Activated T-cell treated with anti-CD3 and anti-CD28 coated beads, Interleukin-2, amount 50 U/mL, for 72 hours (primary cell): Measurements from ENCODE around the gene GTF3C6. TPM values are rescaled to one million over a fixed set of nuclear protein-coding genes. Genes with fewer than 3 reads are reported as not detected.
"Not testable (repeated sequence)": the region's sequence is repeated elsewhere in the genome, so short reads cannot be mapped to it uniquely, and the experiment has no call there.

Experiments
- ATAC-seq, 2 donors: fragments of 150-1000 bp; cut with Tn5 transposase; replicated peaks in 1 of 2; 2 replicates each; pipeline ENCODE4 v1.10.0; 2021; ENCODE audit warnings: moderate library complexity in 2 of 2, mild to moderate bottlenecking in 1 of 2
- DNase-seq, 2 donors: peaks; one replicate each; pipeline ENCODE4 v3.0.0; 2021 to 2022; ENCODE audit warnings: mixed read lengths in 1 of 2
- H3K27ac Mint-ChIP-seq: one replicate; pipeline ENCODE4 v1.8.0; 2022; ENCODE audit warnings: mild to moderate bottlenecking, moderate library complexity, mixed read lengths
- H3K27me3 Mint-ChIP-seq: one replicate; pipeline ENCODE4 v1.8.0; 2022; ENCODE audit warnings: low read depth, mixed read lengths
- H3K36me3 Mint-ChIP-seq, 2 donors: one replicate each; pipeline ENCODE4 v1.8.0; 2022; ENCODE audit warnings: mixed read lengths in 2 of 2, mild to moderate bottlenecking in 1 of 2; ENCODE audit not compliant: insufficient read depth in 2 of 2
- H3K4me1 Mint-ChIP-seq: one replicate; pipeline ENCODE4 v1.8.0; 2022; ENCODE audit warnings: low read depth, mixed read lengths
- H3K4me3 Mint-ChIP-seq, 2 donors: one replicate each; pipeline ENCODE4 v1.8.0; 2022; ENCODE audit warnings: mild to moderate bottlenecking in 2 of 2, mixed read lengths in 2 of 2, moderate library complexity in 2 of 2
- H3K9me3 Mint-ChIP-seq, 2 donors: one replicate each; pipeline ENCODE4 v1.8.0; 2022; ENCODE audit warnings: mixed read lengths in 2 of 2
- total RNA-seq, 2 donors: library from RNA; stranded (reverse); gene quantifications; one replicate each; pipeline ENCODE4 v1.2.3, GENCODE V29; 2022

Gene GTF3C6
- total RNA-seq, 2 donors from 2014 or later, result 62.3 to 67.6 TPM

DNA sequence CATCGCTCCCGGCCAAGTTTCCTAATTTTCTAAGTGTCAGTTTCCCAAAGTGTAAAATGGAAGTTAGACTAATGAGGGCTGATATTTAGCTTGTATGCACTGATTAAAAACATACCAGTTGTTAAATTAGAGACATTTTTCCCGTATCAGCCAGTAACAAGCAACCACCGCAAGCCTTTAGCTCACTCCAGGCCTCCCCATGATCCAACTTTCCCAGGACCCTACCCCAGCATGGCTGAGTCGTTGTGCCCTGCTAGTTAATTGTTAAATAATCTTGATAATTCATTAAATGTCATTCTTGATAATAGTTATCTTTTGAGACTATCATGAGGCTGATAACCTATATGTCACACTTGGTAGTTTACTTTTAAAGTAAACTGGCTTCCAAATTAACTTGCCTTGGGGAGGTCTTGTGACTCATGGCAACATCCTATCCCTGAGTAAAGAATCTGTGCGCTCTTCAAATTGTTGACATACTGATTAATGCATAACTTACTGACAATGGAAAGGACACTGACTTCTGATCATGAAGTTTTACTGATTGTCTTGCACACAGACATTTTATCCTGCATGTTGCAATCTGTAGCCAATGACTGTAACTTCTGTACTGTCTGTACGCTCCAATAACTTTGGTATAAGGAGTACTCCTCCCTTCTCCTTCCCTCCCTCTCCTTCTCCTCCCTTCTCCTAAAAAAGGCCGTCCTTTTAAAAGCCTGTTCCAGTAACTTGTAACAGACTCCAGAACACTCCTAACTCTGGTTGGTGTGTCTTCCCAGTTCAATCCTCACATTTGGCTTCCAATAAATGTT, 6.3 kb upstream of the GTF3C6 start:
- Mint-ChIP-seq H3K27me3 (no peaks in the 10 kb centered on the region), H3K4me1 (peaks cover 3% of the 10 kb centered on the region), H3K4me3 (no peak overlapping the region), H3K9me3 (no peaks in the 10 kb centered on the region), H3K36me3 (no peaks in the 10 kb centered on the region), H3K27ac (no peak overlapping the region)
- no peak for ATAC-seq
- DNase-seq, result no peak

GRCh38 chr6:110953633-110954303, 4.7 kb upstream of the GTF3C6 start:
- Mint-ChIP-seq H3K4me3 (no peak overlapping the region), H3K27me3 (no peaks in the 10 kb centered on the region), H3K9me3 (no peaks in the 10 kb centered on the region), H3K27ac (no peak overlapping the region), H3K4me1 (peaks cover 13% of the 10 kb centered on the region), H3K36me3 (peaks cover 1 to 2% of the 10 kb centered on the region in 2 donors)
- ATAC-seq (no peak), DNase-seq (no peak)

DNA sequence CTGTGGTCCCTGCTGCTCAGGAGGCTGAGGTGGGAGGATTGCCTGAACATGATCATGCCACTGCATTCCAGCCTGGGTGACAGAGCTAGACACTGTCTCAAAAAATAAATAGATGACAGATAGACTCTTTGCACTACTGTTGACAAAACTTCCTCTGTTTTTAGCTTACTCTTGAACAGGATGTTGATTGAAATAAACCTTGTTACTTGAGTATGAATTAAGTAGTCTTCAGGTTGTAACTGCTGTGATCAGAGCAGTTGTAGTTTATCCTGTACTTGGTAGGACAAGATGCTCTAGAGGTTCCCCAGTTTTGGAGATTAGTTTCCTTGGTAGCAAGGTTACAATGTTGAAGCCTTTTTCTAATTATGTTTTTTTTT, 1.5 kb downstream of the GTF3C6 start:
- DNase-seq (no peak), ATAC-seq (no peak)
- Mint-ChIP-seq H3K4me3 (peak overlapping the region; percentile 30 to 69), H3K27ac (peak overlapping the region; percentile 82), H3K9me3 (no peaks in the 10 kb centered on the region), H3K36me3 (peaks cover 8 to 22% of the 10 kb centered on the region in 2 donors), H3K27me3 (no peaks in the 10 kb centered on the region), H3K4me1 (peaks cover 19% of the 10 kb centered on the region)

- Mint-ChIP-seq H3K4me1 (peaks cover 11% of the 10 kb centered on the region), H3K36me3 (peaks cover 11 to 41% of the 10 kb centered on the region in 2 donors)
- not testable (repeated sequence) for H3K4me3 Mint-ChIP-seq, DNase-seq, ATAC-seq, H3K27me3 Mint-ChIP-seq, H3K9me3 Mint-ChIP-seq, H3K27ac Mint-ChIP-seq
Observed at GRCh38 chr6:110962636-110963035, 4.1 kb downstream of the GTF3C6 start.

DNA sequence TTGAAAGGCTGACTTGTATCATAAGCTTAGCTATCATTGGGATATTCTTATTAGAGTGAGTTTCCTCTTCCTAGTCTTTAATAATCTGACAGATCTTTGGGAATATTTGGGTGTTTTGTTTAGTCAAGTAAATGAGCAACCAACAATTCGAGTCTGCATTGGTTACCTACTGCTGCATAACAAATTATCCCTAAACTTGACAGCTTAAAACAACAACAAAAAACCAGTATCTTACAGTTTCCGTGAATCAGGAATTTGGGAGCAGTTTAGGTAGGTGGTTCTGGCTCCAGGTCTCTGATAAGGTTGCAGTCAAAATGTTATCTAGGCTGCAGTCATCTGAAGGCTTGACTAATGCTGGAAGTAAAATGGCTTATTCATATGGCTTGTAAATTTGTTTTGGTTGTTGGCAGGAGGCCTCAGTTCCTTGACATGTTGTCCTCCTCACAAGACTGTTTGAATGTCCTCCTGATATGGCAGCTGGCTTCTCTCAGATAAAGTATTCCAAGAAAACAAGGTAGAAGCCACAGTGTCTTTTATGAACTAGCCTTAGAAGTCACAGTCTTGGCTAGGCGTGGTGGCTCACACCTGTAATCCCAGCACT, 7.2 kb downstream of the GTF3C6 start:
- peaks cover 7 to 36% of the 10 kb centered on the region in 2 donors for H3K36me3 Mint-ChIP-seq
- ATAC-seq (no peak), DNase-seq (no peak)
- H3K9me3 Mint-ChIP-seq, result no peaks in the 10 kb centered on the region
- H3K27me3 Mint-ChIP-seq, result no peaks in the 10 kb centered on the region
- no peaks in the 10 kb centered on the region for H3K4me1 Mint-ChIP-seq
- no peak overlapping the region for H3K4me3 Mint-ChIP-seq
- H3K27ac Mint-ChIP-seq, result no peak overlapping the region

DNA sequence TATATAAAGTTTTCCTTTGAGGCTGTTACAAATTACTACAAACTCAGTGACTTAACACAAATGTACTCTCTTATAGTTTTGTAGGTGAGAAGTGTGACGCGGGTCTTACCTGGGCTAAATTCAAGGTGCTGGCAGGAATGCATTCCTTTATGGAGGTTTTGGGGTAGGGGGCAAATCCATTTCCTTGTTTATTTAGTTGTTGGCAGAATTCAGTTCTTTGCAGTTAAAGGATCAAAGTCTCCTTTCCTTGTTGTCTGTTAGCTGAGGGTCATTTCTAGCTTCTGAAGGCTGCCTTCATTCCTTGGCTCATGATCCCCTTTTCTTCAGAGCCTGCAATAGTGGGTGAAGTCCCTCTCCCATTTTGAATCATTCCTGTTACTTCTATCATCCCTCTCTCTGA, 10.2 kb downstream of the GTF3C6 start:
- ATAC-seq, H3K9me3 Mint-ChIP-seq, H3K27me3 Mint-ChIP-seq, H3K4me1 Mint-ChIP-seq, H3K27ac Mint-ChIP-seq, H3K4me3 Mint-ChIP-seq, DNase-seq: not testable (repeated sequence)
- peaks cover 3 to 24% of the 10 kb centered on the region in 2 donors for H3K36me3 Mint-ChIP-seq

DNA sequence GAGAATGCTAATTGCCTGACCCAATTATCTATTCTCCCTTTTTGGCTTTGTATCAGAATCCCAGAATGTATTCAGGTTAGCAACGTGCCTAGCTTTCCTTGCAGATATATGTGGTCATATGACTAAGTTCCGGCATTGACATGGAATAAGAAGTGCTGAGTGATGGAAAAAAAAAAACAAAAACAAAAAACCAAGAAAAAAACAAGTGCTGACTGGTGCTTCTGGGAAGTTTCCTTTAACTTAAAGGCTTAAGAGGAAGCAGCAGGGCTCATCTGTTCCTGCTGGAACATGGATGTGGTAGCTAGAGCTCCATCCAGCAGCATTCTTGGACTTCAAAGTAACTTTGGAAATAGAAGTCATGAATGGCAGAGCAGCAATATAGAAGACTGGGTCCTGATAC, 13.0 kb downstream of the GTF3C6 start:
- Mint-ChIP-seq H3K4me1 (no peaks in the 10 kb centered on the region), H3K4me3 (no peak overlapping the region), H3K27me3 (no peaks in the 10 kb centered on the region), H3K27ac (no peak overlapping the region), H3K36me3 (peaks cover 0 to 7% of the 10 kb centered on the region in 2 donors), H3K9me3 (no peaks in the 10 kb centered on the region)
- DNase-seq (no peak), ATAC-seq (no peak)

DNA sequence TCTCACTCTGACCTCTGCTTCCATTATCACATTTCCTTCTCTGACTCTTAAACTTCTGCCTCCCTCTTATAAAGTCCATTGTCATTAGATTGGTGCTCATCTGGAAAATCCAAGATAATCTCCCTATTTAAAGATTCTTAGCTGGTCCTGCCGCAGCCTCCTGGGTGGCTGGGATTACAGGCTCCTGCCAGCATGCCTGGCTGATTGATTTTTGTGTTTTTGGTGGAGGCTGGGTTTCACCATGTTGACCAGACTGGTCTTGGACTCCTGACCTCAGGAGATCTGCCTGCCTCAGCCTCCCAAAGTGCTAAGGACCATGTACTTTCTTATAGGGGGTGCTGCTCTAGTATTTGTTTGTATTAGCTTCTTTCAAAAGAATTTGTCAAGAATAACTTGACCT, 18.1 kb downstream of the GTF3C6 start:
- H3K4me1 Mint-ChIP-seq, result peaks cover 17% of the 10 kb centered on the region
- H3K27me3 Mint-ChIP-seq, result no peaks in the 10 kb centered on the region
- H3K27ac Mint-ChIP-seq, result no peak overlapping the region

DNA sequence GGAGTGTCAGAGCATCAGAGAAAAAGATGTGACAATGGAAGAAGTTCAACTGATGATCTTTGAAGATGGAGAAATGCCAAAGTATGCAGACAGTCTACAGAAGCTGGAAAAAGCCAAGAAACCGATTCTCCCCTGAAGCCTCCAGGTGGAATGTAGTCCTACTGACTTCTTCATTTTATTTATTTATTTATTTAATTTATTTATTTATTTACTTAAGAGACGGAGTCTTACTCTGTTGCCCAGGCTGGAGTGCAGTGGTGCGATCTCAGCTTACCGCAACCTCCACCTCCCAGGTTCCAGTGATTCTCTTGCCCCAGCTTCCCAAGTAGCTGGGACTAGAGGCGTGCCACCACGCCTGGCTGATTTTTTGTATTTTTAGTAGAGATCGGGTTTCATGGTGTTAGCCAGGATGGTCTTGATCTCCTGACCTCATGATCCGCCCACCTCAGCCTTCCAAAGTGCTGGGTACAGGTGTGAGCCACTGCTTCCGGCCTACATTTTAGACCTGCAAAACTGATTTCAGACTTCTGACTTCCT, 21.1 kb downstream of the GTF3C6 start:
- Mint-ChIP-seq H3K27ac (no peak overlapping the region), H3K4me1 (peaks cover 37% of the 10 kb centered on the region), H3K9me3 (no peaks in the 10 kb centered on the region), H3K4me3 (peak overlapping the region in 1 of 2 donors; percentile 98), H3K36me3 (peaks cover 4 to 16% of the 10 kb centered on the region in 2 donors), H3K27me3 (no peaks in the 10 kb centered on the region)
- ATAC-seq, result no peak
- DNase-seq, result no peak

More for the DNA sequence above, 18.1 kb downstream of the GTF3C6 start:
- H3K9me3 Mint-ChIP-seq, result no peaks in the 10 kb centered on the region
- no peak for DNase-seq
- H3K36me3 Mint-ChIP-seq, result peaks cover 2 to 4% of the 10 kb centered on the region in 2 donors
- ATAC-seq, result no peak
- no peak overlapping the region for H3K4me3 Mint-ChIP-seq

- no peak for DNase-seq
- Mint-ChIP-seq H3K4me1 (peaks cover 37% of the 10 kb centered on the region), H3K27me3 (no peaks in the 10 kb centered on the region), H3K36me3 (peaks cover 4 to 16% of the 10 kb centered on the region in 2 donors), H3K4me3 (peak overlapping the region; percentile 98 to 99), H3K27ac (peak overlapping the region; percentile 0), H3K9me3 (no peaks in the 10 kb centered on the region)
- ATAC-seq, result no peak
Observed at GRCh38 chr6:110980227-110980626, 21.7 kb downstream of the GTF3C6 start.

GRCh38 chr6:110980648-110981047, 22.1 kb downstream of the GTF3C6 start:
- H3K4me1 Mint-ChIP-seq, result peaks cover 37% of the 10 kb centered on the region
- ATAC-seq, result no peak
- H3K9me3 Mint-ChIP-seq, result no peaks in the 10 kb centered on the region
- no peaks in the 10 kb centered on the region for H3K27me3 Mint-ChIP-seq
- DNase-seq, result no peak
- H3K36me3 Mint-ChIP-seq, result peaks cover 4 to 17% of the 10 kb centered on the region in 2 donors
- peak overlapping the region; percentile 84 for H3K27ac Mint-ChIP-seq
- peak overlapping the region; percentile 98 to 99 for H3K4me3 Mint-ChIP-seq

DNA sequence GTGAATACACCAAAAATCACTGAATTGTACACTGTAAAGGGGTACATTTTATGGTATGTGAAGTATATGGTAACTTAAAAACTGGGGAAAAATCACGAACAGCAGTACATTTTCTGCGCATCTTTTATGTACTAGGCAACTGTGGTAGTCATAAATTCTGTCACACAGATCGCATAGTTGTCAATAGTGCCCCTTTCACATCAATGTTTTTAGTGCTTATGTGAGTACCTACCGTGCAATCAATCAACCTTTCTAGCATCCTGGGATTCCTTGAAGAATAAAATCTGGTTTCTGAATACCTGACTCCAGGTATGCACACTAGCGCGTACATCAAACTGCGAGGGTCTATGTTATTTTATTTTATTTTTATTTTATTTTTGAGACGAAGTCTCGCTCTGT, 22.7 kb downstream of the GTF3C6 start:
- ATAC-seq, result no peak
- Mint-ChIP-seq H3K27ac (peak overlapping the region; percentile 84), H3K36me3 (peaks cover 9 to 23% of the 10 kb centered on the region in 2 donors), H3K27me3 (no peaks in the 10 kb centered on the region), H3K4me3 (peak overlapping the region; percentile 98 to 99), H3K4me1 (peaks cover 37% of the 10 kb centered on the region), H3K9me3 (no peaks in the 10 kb centered on the region)
- no peak for DNase-seq
